Keratinocyte (primary cell): ENCODE results near the gene SKA1. TPM values are rescaled to one million over a fixed set of nuclear protein-coding genes. Genes with fewer than 3 reads are reported as not detected.
"Not testable (repeated sequence)": the region's sequence is repeated elsewhere in the genome, so short reads cannot be mapped to it uniquely, and the experiment has no call there.

ENCODE experiments used
- DNase-seq: peaks from one replicate; pipeline ENCODE4 v3.0.0-alpha.2; 2011; ENCODE audit warnings: low read depth, missing footprints, low spot score
- FAIRE-seq: peaks from 2 replicates; lab custom pipeline; 2011; peaks lifted over from hg19 to GRCh38; lab: Jason Lieb, UNC
- H2AFZ ChIP-seq: 2 replicates; pipeline ENCODE4 v1.6.0; 2012; ENCODE audit warnings: low read length, control low read depth, inconsistent platforms; ENCODE audit not compliant: control insufficient read depth
- H3K27ac ChIP-seq: 2 replicates; pipeline ENCODE4 v1.5.1; 2011; ENCODE audit warnings: low read length; ENCODE audit not compliant: control insufficient read depth, insufficient read depth
- H3K27me3 ChIP-seq: 3 replicates; pipeline ENCODE4 v1.6.0; 2011; ENCODE audit warnings: low read length; ENCODE audit not compliant: control insufficient read depth, insufficient read depth; ENCODE audit errors: extremely low read depth
- H3K36me3 ChIP-seq, 2 experiments: 2 replicates in 1 of 2; 3 replicates in 1 of 2; pipeline ENCODE4 v1.5.1; 2011; ENCODE audit warnings: low read length in 2 of 2, mild to moderate bottlenecking in 1 of 2; ENCODE audit not compliant: control insufficient read depth in 2 of 2, insufficient read depth in 2 of 2; ENCODE audit errors: extremely low read depth in 1 of 2
- H3K4me1 ChIP-seq: 3 replicates; pipeline ENCODE4 v1.5.1; 2011; ENCODE audit warnings: low read length; ENCODE audit not compliant: control insufficient read depth, insufficient read depth; ENCODE audit errors: extremely low read depth
- H3K4me2 ChIP-seq: 3 replicates; pipeline ENCODE4 v1.6.0; 2011; ENCODE audit warnings: low read depth, low read length; ENCODE audit not compliant: control insufficient read depth, insufficient read depth; ENCODE audit errors: extremely low read depth
- H3K4me3 ChIP-seq, 3 experiments: fragments of 200-600 bp in 1 of 3; sonication (generic) in 1 of 3; 2 replicates in 2 of 3; 3 replicates in 1 of 3; pipeline ENCODE4 v1.5.1; 2011 to 2016; ENCODE audit warnings: low read length in 3 of 3, mild to moderate bottlenecking in 3 of 3, control low read depth in 2 of 3, inconsistent platforms in 1 of 3, low read depth in 1 of 3, mixed read lengths in 1 of 3, mixed run types in 1 of 3, moderate library complexity in 1 of 3; ENCODE audit not compliant: control insufficient read depth in 2 of 3, insufficient read depth in 2 of 3; ENCODE audit errors: extremely low read depth in 1 of 3
- H3K79me2 ChIP-seq: 2 replicates; pipeline ENCODE4 v1.6.0; 2012; ENCODE audit warnings: low read length; ENCODE audit not compliant: control insufficient read depth, insufficient read depth
- H3K9ac ChIP-seq: 3 replicates; pipeline ENCODE4 v1.6.0; 2011; ENCODE audit warnings: low read length; ENCODE audit not compliant: control insufficient read depth, insufficient read depth; ENCODE audit errors: extremely low read depth
- H3K9me1 ChIP-seq: 3 replicates; pipeline ENCODE4 v1.6.0; 2011; ENCODE audit warnings: low read length; ENCODE audit not compliant: control insufficient read depth, insufficient read depth; ENCODE audit errors: extremely low read depth
- H3K9me3 ChIP-seq: 2 replicates; pipeline ENCODE4 v1.5.1; 2012; ENCODE audit warnings: low read depth, low read length; ENCODE audit not compliant: control insufficient read depth
- H4K20me1 ChIP-seq: 3 replicates; pipeline ENCODE4 v1.6.0; 2011; ENCODE audit warnings: low read length; ENCODE audit not compliant: control insufficient read depth, insufficient read depth; ENCODE audit errors: extremely low read depth
- CTCF ChIP-seq, 3 experiments: IDR thresholded peaks in 1 of 3; conservative IDR thresholded peaks in 1 of 3; optimal IDR thresholded peaks in 1 of 3; 2 replicates in 2 of 3; 3 replicates in 1 of 3; pipeline versions ENCODE3 to v1.5.1; 2011; ENCODE audit warnings: low read length in 3 of 3, mild to moderate bottlenecking in 3 of 3, moderate library complexity in 2 of 3, control low read depth in 1 of 3, inconsistent platforms in 1 of 3; ENCODE audit not compliant: insufficient read depth in 2 of 3; ENCODE audit errors: extremely low read depth in 1 of 3
- EZH2 ChIP-seq: IDR thresholded peaks from one replicate; pipeline ENCODE4 v1.6.1; 2012; ENCODE audit warnings: inconsistent platforms, mild to moderate bottlenecking, low read length, moderate library complexity
- dilution Hi-C: fragments of 300-500 bp; cut with MboI; formaldehyde crosslinking; loops from one replicate; pipeline ENCODE4 v1.7.0; 2020; ENCODE audit warnings: low sequenced_read_pairs; ENCODE audit not compliant: extremely low pct_ligation_motif_present
- polyA plus RNA-seq, 5 experiments: library from polyadenylated mRNA; depleted of rRNA in 3 of 5; stranded (reverse) in 3 of 5; stranded (forward) in 1 of 5; unstranded in 1 of 5; fragments of >200 nt; gene quantifications; 1 replicate in 1 of 5; 2 replicates in 3 of 5; 3 replicates in 1 of 5; pipeline versions ENCODE4 v1.2.1 to v1.2.3, GENCODE V29; 2011 to 2012; ENCODE audit warnings: missing spikeins in 2 of 5, low read depth in 1 of 5, low replicate concordance in 1 of 5

The SKA1 gene
- polyA plus RNA-seq, 1 donor (not counting 4 experiments of a cell fraction or from before 2014, with no cell fraction given) = 8.4 TPM

- dilution Hi-C loops = no loop called here
- no peak for FAIRE-seq
Measured at GRCh38 chr18:50401295-50401694, 26.4 kb downstream of the SKA1 start.

GRCh38 chr18:50401888-50402287 is 27.0 kb downstream of the SKA1 start:
- TF ChIP-seq EZH2 (no peak), CTCF (optimal IDR thresholded peaks at IDR 0.05 in 1 of 3, IDR thresholded peaks at IDR 0.05 in 1 of 3, conservative IDR thresholded peaks at IDR 0.05 in 1 of 3; ENCODE audit: extremely low read depth in 1 of 3, insufficient read depth in 2 of 3, low read length in 3 of 3) (no peak)
- dilution Hi-C loops = no loop called here
- H3K9me1 ChIP-seq = no peaks in the 10 kb centered on the region
- H3K27me3 ChIP-seq = peaks cover 2% of the 10 kb centered on the region
- H3K9me3 ChIP-seq = no peaks in the 10 kb centered on the region
- H2AFZ ChIP-seq = no peak overlapping the region
- no peak overlapping the region for H3K4me3 ChIP-seq
- FAIRE-seq (no peak), DNase-seq (peak; percentile 2)
- no peaks in the 10 kb centered on the region for H3K79me2 ChIP-seq
- peaks cover 13% of the 10 kb centered on the region for H3K4me1 ChIP-seq
- H4K20me1 ChIP-seq = no peaks in the 10 kb centered on the region
- H3K27ac ChIP-seq = no peak overlapping the region
- H3K9ac ChIP-seq = no peak overlapping the region
- peak overlapping the region; percentile 14 for H3K4me2 ChIP-seq
- no peaks in the 10 kb centered on the region for H3K36me3 ChIP-seq

More at GRCh38 chr18:50401295-50401694, 26.4 kb downstream of the SKA1 start:
- no peak overlapping the region for H3K4me2 ChIP-seq
- no peaks in the 10 kb centered on the region for H4K20me1 ChIP-seq
- H3K4me1 ChIP-seq = peaks cover 13% of the 10 kb centered on the region
- no peak overlapping the region for H3K4me3 ChIP-seq
- DNase-seq = no peak
- no peaks in the 10 kb centered on the region for H3K9me1 ChIP-seq
- TF ChIP-seq EZH2 = no peak
- TF ChIP-seq CTCF (optimal IDR thresholded peaks at IDR 0.05 in 1 of 3, IDR thresholded peaks at IDR 0.05 in 1 of 3, conservative IDR thresholded peaks at IDR 0.05 in 1 of 3; ENCODE audit: extremely low read depth in 1 of 3, insufficient read depth in 2 of 3, low read length in 3 of 3) = no peak
- H3K79me2 ChIP-seq = no peaks in the 10 kb centered on the region
- no peak overlapping the region for H3K9ac ChIP-seq
- no peaks in the 10 kb centered on the region for H3K27me3 ChIP-seq
- no peaks in the 10 kb centered on the region for H3K9me3 ChIP-seq
- no peak overlapping the region for H2AFZ ChIP-seq
- H3K27ac ChIP-seq = no peak overlapping the region
- no peaks in the 10 kb centered on the region for H3K36me3 ChIP-seq

GRCh38 chr18:50404752-50405581 is 30.1 kb downstream of the SKA1 start:
- H3K9ac ChIP-seq, DNase-seq, H3K27ac ChIP-seq, H2AFZ ChIP-seq, FAIRE-seq, H3K4me3 ChIP-seq, H3K4me2 ChIP-seq, H4K20me1 ChIP-seq, H3K36me3 ChIP-seq, H3K27me3 ChIP-seq, H3K79me2 ChIP-seq, H3K9me1 ChIP-seq, dilution Hi-C loops, H3K9me3 ChIP-seq: not testable (repeated sequence)
- peaks cover 13% of the 10 kb centered on the region for H3K4me1 ChIP-seq
